RWPE1 (cell line): ENCODE measurements around the gene SNX14.

Source experiments
- CTCF ChIA-PET: fragments of 350-600 bp; sonication (Branson Sonifier 250); formaldehyde crosslinking; extraction: SDS; loops from one replicate; lab custom pipeline; 2021; lab: Yijun Ruan, JAX
- POLR2A ChIA-PET: fragments of 400-600 bp; formaldehyde crosslinking; extraction: SDS; loops from one replicate; lab custom pipeline; 2020; ENCODE audit warnings: antibody characterized with exemption; ENCODE audit not compliant: low non-redundant PET; lab: Yijun Ruan, JAX
- DNase-seq: peaks from one replicate; pipeline ENCODE4 v3.0.0; 2012; ENCODE audit warnings: low spot score
- H3K27ac ChIP-seq: fragments of 450-650 bp; 2 replicates; pipeline ENCODE4 v1.5.1; 2017
- CTCF ChIP-seq: fragments of 450-650 bp; conservative IDR thresholded peaks from 2 replicates; pipeline ENCODE4 v1.5.1; 2017; ENCODE audit warnings: low read depth, mild to moderate bottlenecking

The SNX14 gene

GRCh38 chr6:85612690-85613474, 19.2 kb upstream of the SNX14 start:
- no peak for DNase-seq
- H3K27ac ChIP-seq, result no peak overlapping the region
- POLR2A ChIA-PET, result no interaction called here

GRCh38 chr6:85610182-85610895, 16.7 kb upstream of the SNX14 start:
- no peak for DNase-seq
- TF ChIP-seq CTCF, result no peak
- CTCF ChIA-PET, result interaction anchor here (0.7 kb wide), 1 partner anchor 15 kb away, joined by 3 read pairs; no protein-coding TSS in a partner anchor
- no peak overlapping the region for H3K27ac ChIP-seq
- POLR2A ChIA-PET, result no interaction called here

More at GRCh38 chr6:85612690-85613474, 19.2 kb upstream of the SNX14 start:
- TF ChIP-seq CTCF, result no peak
- CTCF ChIA-PET, result no interaction called here

DNA sequence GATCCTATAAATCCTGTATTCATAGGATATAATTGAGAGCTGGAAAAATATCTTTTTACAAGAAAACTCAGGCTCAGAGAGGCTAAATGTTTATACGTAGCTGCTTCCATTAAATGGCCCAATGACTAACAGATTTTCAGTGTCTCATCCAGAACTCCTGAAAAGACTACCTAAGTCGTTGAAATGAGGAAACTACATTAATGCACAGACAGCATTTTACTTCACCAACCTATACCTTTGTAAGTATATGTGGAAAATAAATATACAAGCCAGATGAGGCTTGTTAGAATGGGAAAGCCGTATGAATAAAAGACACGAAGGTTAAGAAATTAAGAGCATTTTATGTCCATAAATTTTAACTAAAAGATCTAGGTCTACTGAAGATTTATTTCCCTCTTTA, 8.4 kb upstream of the SNX14 start:
- POLR2A ChIA-PET, result interaction anchor here (0.7 kb wide), 1 partner anchor 18 kb away, joined by 13 read pairs; no protein-coding TSS in a partner anchor
- DNase-seq, result no peak

DNA sequence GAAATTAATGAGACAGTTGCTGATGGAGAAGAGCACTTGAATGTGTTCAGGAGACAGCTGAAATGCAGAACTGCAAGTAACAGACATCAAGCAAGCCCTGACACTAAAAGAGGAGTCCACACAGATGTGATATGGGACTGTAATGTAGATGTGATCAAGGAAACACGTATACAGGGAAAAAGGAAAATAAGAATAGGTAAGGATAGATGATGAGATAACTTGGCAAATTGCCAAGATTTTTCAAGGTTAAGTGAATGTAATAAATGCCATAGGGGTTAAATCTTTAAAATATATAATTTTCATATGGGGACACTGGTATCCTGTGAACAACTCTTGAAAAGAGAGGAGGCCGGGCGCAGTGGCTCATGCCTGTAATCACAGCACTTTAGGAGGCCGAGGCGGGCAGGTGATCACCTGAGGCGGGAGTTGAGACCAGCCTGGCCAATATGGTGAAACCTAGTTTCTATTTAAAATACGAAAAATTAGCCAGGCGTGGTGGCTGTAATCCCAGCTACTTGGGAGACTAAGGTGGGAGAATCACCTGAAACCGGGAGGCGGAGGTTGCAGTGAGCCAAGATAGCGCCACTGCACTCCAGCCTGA, 7.2 kb upstream of the SNX14 start:
- H3K27ac ChIP-seq, result no peak overlapping the region
- TF ChIP-seq CTCF, result no peak
- ChIA-PET POLR2A (no interaction called here), CTCF (no interaction called here)
- no peak for DNase-seq

More for the DNA sequence above, 8.4 kb upstream of the SNX14 start:
- no peak overlapping the region for H3K27ac ChIP-seq
- CTCF ChIA-PET, result no interaction called here
- no peak for TF ChIP-seq CTCF

DNA sequence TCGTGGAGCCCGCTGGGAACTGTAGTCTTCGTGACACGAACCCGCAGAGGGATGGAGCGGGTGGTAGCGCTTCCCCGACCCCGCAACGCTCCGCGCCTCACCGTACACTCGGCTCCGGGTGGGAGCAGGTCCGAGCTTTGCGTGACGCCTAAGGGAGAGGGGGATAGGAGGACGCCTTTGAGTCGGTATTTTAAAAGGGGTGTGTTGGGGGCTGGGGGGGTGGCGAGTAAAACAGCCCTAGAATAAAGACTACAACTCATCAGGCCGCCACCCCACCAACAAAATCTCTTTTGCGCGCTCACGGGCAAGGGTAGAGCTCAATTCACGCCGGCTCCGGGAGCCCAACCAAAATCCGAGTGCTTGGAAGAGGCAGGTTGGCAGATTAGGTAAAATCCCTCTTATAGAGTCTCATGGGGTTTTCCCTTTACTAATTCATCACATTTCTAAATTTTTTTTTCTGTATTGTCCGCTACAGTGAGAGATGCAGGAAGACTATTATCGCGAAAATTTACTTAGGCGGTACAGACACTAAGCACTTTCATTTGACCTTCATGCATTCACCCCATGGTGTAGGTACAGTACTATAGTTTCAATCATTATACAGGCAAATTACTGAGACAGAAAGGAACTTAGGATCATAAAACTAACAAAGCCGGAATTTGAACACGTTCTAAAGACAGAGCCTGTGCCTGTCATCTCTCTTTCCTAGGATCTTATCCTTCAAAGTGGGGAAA, 706 bp upstream of the SNX14 start:
- H3K27ac ChIP-seq, result peak overlapping the region; percentile 98
- ChIA-PET CTCF (interaction anchor here (0.5 to 0.6 kb wide), 2 partner anchors 16 to 68 kb away, joined by 3 read pairs; no protein-coding TSS in a partner anchor), POLR2A (no interaction called here)
- DNase-seq, result no peak
- TF ChIP-seq CTCF, result no peak
